SHP77 treated with DMSO at 0.1 percent for 48 hours (cell line): ENCODE measurements around the gene RORB.

Source experiments
- DNase-seq: peaks from one replicate; lab custom pipeline; 2025; lab: John Stamatoyannopoulos, UW

The RORB gene

DNA sequence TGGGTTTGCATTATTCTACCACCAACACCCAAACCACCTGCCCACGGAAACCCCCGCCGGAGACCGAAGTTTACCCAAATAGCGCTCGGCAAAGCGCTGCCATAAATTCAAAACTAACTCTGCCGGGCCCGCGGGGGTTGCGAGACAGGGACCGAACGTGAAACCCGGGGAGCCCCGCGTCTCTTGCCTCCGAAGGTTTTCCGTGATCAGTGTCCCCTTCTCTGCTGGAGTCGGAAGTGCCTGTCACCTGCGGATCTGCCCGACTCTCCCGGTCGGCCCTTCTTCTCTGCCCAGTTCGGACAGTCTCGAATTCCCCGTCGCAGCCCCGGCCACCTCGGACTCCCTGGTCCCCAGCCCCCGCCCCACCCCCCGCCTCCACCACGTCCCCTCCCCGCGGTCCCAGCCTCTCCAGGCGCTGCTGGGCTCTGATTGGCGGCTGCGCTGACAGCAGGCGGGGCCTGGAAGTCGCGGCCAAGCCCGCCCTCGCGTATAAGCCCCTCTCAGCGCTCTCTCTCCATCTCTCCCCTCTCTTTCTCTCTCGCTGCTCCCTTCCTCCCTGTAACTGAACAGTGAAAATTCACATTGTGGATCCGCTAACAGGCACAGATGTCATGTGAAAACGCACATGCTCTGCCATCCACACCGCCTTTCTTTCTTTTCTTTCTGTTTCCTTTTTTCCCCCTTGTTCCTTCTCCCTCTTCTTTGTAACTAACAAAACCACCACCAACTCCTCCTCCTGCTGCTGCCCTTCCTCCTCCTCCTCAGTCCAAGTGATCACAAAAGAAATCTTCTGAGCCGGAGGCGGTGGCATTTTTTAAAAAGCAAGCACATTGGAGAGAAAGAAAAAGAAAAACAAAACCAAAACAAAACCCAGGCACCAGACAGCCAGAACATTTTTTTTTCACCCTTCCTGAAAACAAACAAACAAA, at the start of gene RORB:
Gene RORB (plus strand): TSS at position 517 of the 929 bp plus-strand sequence. CDS start 642 bp downstream, outside the sequence.
- DNase-seq = peak; percentile 15

DNA sequence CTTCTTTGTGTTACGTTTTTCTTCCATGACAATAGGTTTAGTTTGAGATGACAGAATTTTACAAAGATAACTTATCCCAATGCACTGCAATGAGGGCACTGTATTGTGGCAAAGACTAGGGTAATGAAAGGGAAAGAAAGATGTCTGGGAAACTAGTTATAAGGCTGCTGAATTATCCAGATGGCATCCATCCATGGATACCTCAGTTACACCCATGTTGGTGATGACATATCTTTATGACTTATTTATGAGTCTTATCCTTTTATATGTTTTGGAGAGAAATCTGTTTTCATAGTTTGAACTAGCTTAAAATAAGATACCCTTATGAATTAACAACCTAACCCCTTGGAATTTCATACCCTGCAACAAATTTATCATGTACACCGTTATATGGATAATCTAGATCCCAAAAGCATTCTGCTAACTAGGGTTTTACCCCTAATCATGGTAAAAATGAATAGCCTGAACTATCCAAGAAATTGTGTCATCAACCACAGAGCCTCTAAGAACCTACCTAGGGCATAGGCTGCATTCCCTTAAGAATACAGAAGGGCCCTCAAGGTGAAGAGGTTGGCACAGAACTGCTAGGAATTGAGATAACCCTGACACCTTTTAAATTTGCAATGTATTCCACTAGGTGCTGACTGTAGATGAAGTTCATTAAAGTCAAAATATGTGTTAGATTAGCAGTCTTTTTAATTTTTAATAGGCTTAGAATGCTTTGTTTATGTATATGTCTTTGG, 49.5 kb upstream of the RORB start:
- no peak for DNase-seq

DNA sequence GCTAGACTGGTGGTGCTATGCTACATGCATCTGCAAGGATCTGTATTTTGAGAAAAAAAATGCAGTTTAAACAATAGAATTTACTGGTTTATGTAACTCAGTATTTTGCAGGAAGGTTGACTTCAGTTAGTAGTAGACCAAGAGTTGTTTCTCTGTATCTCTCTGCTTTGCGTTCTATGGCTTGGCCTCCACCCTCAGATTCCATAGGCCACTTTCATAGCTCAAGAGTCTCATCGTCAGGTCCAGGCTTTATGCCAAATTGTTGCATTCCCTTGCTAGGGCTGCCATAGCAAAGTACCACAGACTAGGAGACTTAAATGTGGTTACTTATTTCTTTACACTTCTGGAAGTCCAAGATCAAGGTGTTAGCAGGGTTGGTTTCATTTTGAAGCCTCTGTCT, 48.1 kb upstream of the RORB start:
- DNase-seq = no peak

GRCh38 chr9:74458832-74459231, 38.3 kb upstream of the RORB start:
- DNase-seq = no peak

DNA sequence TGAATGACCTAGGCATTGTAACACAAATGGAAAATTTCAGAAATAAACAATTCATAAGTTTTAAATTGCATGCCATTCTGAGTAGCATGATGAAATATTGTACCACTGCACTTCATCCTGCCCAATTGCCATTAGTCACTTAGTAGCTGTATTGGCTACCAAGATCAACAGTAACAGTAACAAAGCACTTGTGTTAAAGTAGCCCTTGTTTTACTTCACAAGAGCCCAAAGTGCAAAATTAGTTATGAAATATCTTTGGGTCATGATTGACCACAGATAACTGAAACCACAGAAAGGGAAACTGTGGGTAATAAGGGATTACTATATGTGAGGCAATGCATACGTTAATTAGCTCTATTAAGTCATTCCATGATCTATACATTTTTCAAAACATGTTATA, 33.3 kb upstream of the RORB start:
- no peak for DNase-seq

GRCh38 chr9:74478606-74479005, 18.5 kb upstream of the RORB start:
- no peak for DNase-seq

DNA sequence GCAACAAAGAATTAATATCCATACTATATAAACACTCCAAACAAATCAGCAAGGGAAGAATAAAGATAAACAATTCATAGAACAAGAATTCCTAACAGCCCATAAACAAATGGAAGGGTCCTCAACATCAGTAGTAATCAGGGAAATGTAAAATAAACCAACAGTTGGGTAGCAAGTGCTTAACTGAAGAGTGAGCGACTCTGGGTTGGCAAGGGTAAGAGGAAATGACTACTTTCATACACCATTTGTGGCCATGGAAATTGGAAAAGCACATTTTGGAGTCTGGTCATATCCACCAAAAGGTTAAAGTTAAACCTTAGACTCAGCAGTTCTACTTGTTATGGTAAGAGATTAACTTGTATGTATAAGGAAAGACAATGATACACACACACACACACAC, 17.4 kb upstream of the RORB start:
- DNase-seq = no peak

- no peak for DNase-seq
These were observed 9.7 kb upstream of the RORB start for GRCh38 chr9:74487395-74487794.

DNA sequence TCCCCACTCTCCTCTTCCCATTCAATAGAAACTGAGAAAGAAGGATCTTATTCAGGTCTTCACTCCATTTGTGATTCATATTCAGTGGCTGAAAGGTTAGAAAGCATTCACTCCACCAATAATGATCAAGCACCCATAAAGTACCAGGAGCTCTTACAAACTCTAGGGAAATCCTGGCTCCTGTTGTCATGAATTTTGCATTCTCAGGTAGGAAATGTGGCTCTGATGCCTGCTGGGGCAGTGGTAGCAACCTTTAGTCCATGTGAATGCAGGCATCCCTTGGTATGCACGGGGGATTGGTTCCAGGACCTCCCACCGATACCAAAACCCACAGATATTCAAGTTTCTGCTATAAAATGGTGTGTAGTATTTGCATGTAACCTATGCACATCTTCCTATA, 3.6 kb upstream of the RORB start:
- no peak for DNase-seq

GRCh38 chr9:74494490-74494889, 2.6 kb upstream of the RORB start:
- DNase-seq = no peak

- DNase-seq = no peak
These were observed 729 bp upstream of the RORB start for GRCh38 chr9:74496406-74496805.

DNA sequence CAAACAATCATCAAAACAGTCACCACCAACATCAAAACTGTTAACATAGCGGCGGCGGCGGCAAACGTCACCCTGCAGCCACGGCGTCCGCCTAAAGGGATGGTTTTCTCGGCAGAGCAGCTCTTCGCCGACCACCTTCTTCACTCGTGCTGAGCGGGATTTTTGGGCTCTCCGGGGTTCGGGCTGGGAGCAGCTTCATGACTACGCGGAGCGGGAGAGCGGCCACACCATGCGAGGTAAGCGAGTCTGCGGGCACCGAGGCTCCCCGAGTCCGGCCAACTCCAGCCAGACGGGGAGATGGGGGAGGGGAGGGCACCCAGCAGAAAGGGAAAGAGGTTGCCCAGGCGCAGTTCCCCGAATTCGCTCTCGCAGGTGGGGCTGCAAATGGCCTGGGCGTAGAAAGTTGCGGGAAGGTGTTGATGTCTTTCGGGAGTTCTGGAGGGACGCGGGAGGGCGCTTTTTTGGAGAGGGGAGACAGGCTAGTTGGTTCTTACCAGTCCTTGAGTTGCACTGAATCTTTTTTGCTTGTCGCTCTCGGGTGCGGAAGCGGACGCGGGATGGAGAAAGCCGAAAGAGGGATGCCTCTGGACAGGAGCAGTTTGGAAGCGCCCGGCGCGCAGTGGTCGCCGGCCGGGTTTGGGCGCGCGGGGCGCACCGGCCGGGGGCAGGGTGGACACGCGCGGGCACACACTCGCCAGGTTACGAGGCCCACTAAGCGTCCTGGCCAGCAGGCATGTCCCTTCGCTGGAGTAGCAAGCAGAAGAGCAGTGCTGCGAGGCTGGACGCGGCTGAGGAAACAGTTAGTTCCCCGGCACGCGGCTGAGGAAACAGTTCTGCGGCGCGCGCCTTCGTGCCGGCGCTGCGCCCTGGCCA, 849 bp downstream of the RORB start:
- no peak for DNase-seq

- no peak for DNase-seq
These were observed 1.5 kb downstream of the RORB start for GRCh38 chr9:74498621-74499095.

- DNase-seq = no peak
These were observed 2.0 kb downstream of the RORB start for GRCh38 chr9:74499111-74499601.

GRCh38 chr9:74499770-74500583, 2.8 kb downstream of the RORB start:
- DNase-seq = no peak

- no peak for DNase-seq
These were observed 3.4 kb downstream of the RORB start for GRCh38 chr9:74500584-74500924.

DNA sequence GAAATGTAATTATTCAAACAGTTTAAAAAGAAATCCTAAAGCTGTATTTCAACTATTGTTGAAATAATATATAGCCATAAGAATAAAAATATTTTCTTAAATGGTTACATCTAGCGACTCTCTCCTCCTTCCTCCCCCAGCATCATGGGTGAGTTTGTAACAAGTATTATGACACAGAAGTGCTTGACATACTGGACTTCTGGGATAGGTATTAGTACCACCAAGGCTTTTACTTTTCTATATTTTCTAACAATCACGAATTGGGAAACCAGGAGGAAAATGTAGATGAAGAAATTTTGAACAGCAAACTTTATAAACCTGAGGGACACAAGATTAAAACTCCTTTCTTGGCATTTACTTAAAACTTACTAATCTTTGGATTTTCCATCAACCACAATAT, 4.4 kb downstream of the RORB start:
- no peak for DNase-seq

GRCh38 chr9:74503219-74503618, 6.1 kb downstream of the RORB start:
- DNase-seq = no peak

DNA sequence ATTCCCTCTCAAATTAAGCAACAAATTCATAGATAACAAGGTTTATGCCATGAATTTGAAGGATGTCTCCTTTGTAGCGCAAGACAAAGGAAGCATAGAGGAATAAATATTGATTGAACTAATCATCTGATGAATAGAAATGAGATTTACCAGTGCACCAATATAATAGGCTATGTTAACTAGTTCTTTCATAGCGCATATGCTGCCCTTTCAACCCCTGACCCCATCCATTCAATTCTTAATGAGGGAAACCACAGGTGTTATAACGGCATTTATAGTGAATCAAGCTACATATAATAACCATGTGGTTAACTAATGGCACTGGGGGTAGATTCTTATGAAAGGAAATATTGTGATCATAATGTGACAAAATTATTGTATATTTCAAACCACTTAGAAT, 6.5 kb downstream of the RORB start:
- no peak for DNase-seq

GRCh38 chr9:74511333-74511732, 14.2 kb downstream of the RORB start:
- DNase-seq = no peak

GRCh38 chr9:74512416-74512815, 15.3 kb downstream of the RORB start:
- DNase-seq = no peak
